ENCODE results near the gene TMC7. TPM values are rescaled to one million over a fixed set of nuclear protein-coding genes. Genes with fewer than 3 reads are reported as not detected.
A peak's percentile ranks its signal among the peaks of the same experiment; 100 is the strongest.

Gene TMC7
- total and polyA plus RNA-seq, 2 of the 13 experiments (the other 11 are each of a cell fraction or from before 2014, with no cell fraction given) = 1.2 to 5.1 TPM

GRCh38 chr16:18969050-18969854 is 14.5 kb upstream of the TMC7 start (continued):
- no peak for TF ChIP-seq SNAPC5 (CRISPR knock-in tag; IDR thresholded peaks at IDR 0.05; ENCODE audit: borderline replicate concordance)
- peak; percentile 96 for TF ChIP-seq XRCC5 (optimal IDR thresholded peaks at IDR 0.05; ENCODE audit: low read length)
- TF ChIP-seq ZNF30 (CRISPR knock-in tag; IDR thresholded peaks at IDR 0.05) = no peak
- TF ChIP-seq HMGXB4 (CRISPR knock-in tag; IDR thresholded peaks at IDR 0.05; ENCODE audit: borderline replicate concordance in 1 of 2, low read depth in 1 of 2) = peak; percentile 50 to 85; a peak in 1 of 4 replicates
- TF ChIP-seq ZNF124 (CRISPR knock-in tag; IDR thresholded peaks at IDR 0.05) = peak; percentile 89; the same call in 1 of the 2 replicates
- TF ChIP-seq PHF20 (CRISPR knock-in tag; IDR thresholded peaks at IDR 0.05) = no peak
- TF ChIP-seq ZNF629 (CRISPR knock-in tag; conservative IDR thresholded peaks at IDR 0.05) = 0 out of 2 replicates have a peak, but pooled peaks have one; percentile 9
- no peak for TF ChIP-seq POLR2AphosphoS5 (IDR thresholded peaks at IDR 0.05; ENCODE audit: low read depth, low read length)
- TF ChIP-seq ELF3 (CRISPR knock-in tag; IDR thresholded peaks at IDR 0.05) = peak; percentile 63; the same call in 1 of the 2 replicates
- no peak for TF ChIP-seq ONECUT2 (CRISPR knock-in tag; IDR thresholded peaks at IDR 0.05)
- no peak for TF ChIP-seq THAP7 (CRISPR knock-in tag; IDR thresholded peaks at IDR 0.05)
- 0 out of 2 replicates have a peak, but pooled peaks have one; percentile 68 for TF ChIP-seq RNF219 (CRISPR knock-in tag; IDR thresholded peaks at IDR 0.05)
- no peak for TF ChIP-seq HBP1 (CRISPR knock-in tag; IDR thresholded peaks at IDR 0.05; ENCODE audit: low read depth)
- TF ChIP-seq ZFP90 (CRISPR knock-in tag; IDR thresholded peaks at IDR 0.05; ENCODE audit: borderline replicate concordance) = no peak
- peak; percentile 37; the same call in 1 of the 2 replicates for TF ChIP-seq SPEN (CRISPR knock-in tag; IDR thresholded peaks at IDR 0.05; ENCODE audit: low read depth)
- TF ChIP-seq ZNF652 (CRISPR knock-in tag; IDR thresholded peaks at IDR 0.05; ENCODE audit: borderline replicate concordance, low read depth) = 0 out of 2 replicates have a peak, but pooled peaks have one; percentile 17
- no peak for TF ChIP-seq NFE2 (CRISPR knock-in tag; IDR thresholded peaks at IDR 0.05)
- TF ChIP-seq ZNF841 (CRISPR knock-in tag; IDR thresholded peaks at IDR 0.05; ENCODE audit: borderline replicate concordance) = no peak
- no peak for TF ChIP-seq SOX13 (IDR thresholded peaks at IDR 0.05)
- peak in 1 of 2 experiments; percentile 31; a peak in 1 of 4 replicates for TF ChIP-seq SOX13 (CRISPR knock-in tag; conservative IDR thresholded peaks at IDR 0.05 in 1 of 2, IDR thresholded peaks at IDR 0.05 in 1 of 2)
- no peak for TF ChIP-seq MTERF4 (CRISPR knock-in tag; IDR thresholded peaks at IDR 0.05)
